SKM-1 treated with dmso at 0.1 percent for 144 hours (cell line): ENCODE data around the gene DPH5.
"Not testable (repeated sequence)": the region's sequence is repeated elsewhere in the genome, so short reads cannot be mapped to it uniquely, and the experiment has no call there.

Source experiments
- DNase-seq: peaks from one replicate; lab custom pipeline; 2025; ENCODE audit not compliant: unreplicated experiment; lab: John Stamatoyannopoulos, UW

DPH5 gene

DNA sequence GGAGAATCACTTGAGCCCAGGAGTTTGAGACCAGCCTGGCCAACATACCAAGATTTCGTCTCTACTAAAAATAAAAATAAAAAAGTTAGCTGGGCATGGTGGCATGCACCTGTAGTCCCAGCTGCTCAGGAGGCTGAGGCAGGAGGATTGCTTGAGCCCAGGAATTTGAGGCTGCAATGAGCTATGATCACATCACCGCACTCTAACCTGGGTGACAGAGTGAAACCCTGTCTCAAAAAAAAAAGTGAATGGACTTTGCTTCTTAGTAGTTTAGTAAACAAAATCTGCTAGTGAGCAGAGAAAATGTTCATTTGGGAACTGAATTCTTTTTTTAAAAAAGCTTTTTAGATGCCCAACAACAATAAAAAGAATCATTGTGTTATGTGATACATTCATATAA, 6.5 kb upstream of the DPH5 start:
- not testable (repeated sequence) for DNase-seq

DNA sequence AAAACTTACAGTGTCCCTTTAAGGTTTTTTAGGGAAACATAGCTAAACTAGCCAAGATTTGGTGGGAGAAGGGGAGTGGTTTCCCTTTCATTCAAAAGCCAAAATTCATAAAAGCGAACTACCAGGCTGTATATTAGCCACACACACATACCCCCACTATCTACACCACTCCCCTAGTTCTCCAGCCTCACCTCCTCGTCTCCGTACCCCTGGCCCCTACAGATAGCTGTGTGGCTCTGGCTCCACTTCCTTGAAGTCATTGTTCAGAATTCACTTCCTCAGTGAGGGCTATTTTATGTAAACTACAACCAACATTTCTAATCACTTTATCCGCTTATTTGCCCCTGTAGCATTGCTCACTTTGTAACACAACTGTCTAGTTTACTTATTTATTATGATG, 5.3 kb upstream of the DPH5 start:
- DNase-seq, result no peak

DNA sequence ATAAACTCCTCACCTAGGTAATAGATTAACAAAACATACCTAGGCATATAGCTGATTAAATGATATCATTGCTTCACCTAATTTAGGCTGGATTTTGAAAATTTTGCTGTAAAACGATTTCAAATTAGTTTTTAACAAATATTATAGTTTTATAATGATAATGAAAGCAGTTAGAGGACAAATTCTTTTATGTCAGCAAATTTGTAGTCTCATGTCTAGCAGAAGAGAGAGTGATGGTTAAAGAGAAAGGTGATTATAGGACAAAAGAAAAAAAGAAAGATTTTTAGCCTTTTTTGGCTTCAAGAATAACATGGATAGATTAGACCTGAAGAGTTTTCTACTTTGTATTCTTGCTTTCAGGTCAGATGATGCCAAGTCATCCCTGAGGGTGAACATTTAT, 3.6 kb upstream of the DPH5 start:
- no peak for DNase-seq

DNA sequence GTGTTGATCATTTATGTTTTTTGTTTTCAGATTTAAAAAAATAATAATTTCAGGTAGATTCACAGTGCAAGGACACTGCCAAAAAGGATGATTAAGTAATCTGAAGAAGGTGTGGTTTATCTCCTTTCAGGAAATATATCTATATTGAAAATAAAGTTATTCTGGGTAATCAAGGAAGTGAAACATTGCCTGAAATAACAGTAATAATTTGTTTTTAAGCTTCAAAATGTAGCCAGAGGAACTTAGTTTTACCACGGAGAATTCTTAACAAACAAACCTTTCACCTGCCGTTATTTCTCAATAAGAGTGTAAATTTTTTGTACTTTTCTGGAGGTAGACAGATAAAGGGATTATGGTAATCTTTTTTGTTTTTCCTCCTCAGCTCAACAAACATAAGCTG, 2.9 kb upstream of the DPH5 start:
- DNase-seq, result no peak

DNA sequence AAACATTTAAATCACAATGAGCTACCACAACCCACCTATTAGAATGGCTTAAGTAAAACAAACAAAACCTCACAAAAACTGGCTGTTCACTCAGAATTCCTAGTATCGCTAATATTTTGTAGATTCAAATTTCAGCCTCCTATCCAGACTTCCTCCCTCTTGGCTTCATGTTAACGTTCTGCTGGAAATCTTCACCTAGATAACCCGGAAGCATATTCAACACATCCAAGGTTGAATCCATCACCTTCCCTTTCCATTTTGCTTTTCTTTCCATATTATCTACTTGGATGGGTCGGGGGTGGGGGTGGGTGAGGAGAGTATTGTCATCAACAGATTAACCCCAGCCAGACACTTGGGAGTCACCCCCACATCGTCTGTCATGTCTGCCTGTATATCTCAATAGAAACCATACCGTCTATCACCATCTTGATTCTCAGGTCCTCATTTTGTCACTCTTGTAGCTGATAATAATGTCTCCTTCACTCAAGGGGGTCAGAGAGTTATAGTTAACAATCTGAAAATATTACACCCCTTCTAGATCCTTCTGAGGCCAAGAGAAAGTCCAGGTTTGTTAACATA, 1.7 kb upstream of the DPH5 start:
- DNase-seq, result no peak

DNA sequence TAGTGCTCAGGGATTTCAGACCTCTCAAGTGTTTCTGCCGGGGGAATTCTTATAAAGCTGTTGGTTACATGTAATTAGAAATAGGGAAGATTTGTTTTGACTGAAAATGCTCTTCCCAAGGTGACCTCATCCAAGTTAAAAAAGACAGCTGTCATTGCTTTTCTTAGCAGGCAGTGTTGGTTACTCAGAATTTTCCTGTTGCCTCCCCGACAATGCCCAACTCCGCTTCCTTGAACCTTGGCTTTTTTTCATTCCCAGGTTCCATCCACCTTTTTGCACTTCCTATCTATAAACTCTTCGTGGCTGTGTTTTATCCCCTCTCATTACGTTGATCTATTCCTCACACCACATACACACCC, 825 bp upstream of the DPH5 start:
- no peak for DNase-seq

DNA sequence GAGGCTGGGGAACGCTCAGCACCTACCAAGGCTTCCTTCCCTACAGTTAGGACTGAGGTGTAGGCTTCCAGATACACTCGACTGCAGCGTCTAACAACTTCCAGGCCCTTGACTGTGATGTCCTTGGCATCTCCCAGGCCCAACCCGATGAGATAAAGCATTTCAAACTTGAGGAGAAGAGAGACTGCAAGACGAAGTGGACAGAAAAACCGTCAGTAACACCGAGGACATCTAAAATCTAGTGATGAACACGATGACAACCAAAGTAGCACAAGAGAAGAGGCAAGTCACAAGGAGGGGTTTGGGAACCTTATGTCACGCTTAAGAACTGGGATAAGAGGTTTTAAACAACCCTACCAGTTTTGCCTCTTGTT, 314 bp downstream of the DPH5 start:
- DNase-seq, result no peak

DNA sequence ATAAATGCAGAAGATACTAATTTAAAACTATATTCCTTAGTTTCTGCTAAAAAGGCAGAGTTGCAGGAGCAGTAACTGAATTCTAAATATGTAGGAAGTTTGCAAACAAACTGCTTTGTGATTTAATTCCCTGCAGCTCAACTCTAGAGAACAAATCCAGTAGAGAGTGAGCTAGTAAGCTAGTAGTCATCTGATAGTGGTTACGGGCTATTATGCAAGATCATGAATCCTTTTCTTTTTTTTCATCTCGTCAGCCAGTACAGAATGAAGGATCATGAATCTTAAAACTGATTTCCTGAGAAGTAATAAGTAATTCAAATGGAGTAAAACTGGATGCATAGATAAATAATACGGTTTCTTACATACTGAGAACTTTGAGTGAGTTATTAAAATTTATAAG, 3.3 kb downstream of the DPH5 start:
- no peak for DNase-seq

DNA sequence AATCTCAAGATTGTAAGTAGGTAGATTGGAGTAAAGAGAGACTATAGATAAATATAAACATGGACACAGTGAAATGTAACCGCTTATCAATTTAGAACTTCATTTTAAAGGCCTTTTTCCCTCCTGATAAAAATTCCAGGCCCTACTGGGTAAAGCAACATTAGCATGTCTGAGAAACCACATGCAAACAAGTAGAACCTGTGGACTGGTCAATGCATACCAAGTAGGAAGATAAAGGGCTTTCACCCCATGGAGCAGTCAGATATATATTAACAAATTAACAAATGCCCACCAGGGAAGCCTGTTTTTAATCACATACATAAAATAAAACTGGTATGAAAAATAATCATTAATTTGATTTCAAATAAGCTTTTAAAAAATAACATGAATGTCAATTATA, 8.1 kb downstream of the DPH5 start:
- DNase-seq, result no peak

DNA sequence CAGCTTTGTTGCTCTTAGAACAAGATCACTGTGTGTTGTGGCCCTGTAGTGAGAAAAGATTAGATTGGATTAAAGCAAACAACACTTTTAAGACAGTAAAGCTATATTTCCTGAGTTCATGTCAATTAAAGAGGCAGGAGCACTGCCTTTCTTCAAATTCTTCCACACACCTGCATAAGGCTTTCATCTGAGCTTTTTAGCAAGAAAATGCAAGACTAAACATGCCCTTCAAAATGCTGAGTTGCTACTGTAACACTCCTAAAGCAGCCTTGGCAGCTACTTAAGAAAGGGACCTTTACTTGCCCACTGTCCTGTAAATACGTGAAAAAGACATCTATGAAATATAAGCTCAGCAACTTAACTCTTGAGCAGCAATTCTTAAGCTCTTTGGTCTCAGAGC, 11.8 kb downstream of the DPH5 start:
- DNase-seq, result no peak

DNA sequence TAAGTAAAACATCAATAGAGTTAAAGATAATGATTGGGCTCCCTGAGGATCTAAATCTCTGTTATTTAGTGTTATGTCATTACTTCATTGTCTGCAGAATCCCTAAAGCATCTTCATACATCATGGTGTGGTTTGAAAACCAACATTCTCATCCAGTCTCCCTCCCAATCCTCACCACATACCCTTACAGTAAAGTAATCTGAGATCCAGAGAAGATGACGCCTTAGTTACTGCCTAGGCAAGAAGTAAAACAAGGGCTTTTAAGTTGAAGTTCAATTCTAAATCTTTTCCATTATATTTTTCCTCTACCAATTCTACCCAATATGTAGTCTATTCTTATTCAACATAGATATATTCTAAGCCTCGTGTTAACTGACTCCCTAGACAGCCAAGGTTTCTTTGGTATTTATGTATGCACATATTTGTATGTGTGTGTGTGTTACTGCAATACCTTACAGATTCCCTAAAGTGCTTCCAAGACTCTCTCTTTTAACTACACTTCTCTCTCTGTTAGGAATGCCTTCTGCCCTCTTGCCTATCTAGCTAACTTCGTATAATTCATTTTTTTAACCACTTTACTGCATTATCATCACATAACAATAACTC, 17.3 kb downstream of the DPH5 start:
- no peak for DNase-seq

DNA sequence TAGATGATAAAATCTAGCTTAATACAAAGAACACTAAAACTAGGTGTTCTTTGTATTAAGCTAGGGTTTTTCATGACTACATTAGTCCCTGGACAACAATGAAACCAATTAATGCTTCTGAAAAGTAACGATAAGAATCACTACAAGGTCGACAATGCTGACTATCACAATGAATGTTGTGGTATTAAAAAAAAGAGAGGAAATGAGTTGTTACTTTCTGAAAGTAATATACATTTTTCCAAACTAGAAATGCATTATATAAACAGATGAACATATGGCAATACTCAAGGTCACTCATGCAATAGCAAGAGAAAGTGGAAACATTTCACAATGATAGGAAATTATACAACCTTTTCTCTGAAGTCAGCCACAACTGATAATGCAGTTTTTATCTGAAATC, 19.0 kb downstream of the DPH5 start:
- no peak for DNase-seq

DNA sequence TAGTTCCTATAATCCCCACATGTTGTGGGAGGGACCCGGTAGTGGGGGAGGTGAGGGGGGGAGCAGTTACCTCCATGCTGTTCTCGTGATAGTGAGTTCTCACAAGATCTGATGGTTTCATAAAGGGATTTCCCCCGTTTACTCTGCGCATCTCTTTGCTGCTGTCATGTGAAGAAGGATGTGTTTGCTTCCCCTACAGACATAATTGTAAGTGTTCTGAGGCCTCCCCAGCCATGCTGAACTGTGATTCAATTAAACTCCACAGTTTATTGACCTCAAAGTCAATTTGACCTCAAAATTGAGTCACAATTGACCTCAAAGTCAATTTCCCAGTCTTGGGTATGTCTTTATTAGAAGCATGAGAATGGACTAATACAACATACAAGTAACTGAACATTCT, 19.7 kb downstream of the DPH5 start:
- no peak for DNase-seq

DNA sequence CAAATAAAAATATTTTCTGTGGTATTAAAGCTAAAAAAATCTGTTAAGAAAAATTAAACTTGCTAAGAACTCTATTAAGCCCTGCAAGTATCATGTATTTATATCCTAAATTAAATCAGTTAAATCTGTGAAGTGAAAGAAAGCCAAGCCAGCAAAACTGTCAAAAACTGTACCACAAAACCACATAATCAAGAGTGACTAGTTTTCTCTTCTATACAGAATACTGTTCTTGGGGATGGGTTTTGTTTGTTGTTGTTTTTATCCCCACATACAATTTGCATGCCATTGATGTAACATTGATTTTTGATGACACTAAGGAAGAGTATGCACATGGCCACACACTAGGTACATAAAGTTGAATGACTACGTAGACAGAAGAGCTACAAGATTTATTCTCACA, 20.4 kb downstream of the DPH5 start:
- DNase-seq, result no peak

DNA sequence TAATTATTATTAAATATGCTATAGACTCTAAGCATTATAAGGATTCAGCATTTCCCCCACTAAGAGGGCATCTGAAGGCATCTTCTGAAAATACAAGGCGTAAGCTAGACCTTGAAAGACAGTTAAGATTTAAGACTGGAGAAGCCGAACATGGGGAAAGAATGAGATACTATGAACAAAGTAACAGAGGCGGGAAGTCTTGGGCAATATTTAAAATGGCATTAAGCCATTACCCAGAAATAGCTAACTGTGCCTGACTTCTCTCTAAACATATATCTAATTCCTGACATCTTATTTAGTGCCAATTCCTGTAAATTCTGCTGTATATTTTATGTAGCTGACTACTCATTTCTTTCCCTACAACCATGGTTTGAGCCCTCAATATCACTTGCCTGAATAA, 20.9 kb downstream of the DPH5 start:
- no peak for DNase-seq

DNA sequence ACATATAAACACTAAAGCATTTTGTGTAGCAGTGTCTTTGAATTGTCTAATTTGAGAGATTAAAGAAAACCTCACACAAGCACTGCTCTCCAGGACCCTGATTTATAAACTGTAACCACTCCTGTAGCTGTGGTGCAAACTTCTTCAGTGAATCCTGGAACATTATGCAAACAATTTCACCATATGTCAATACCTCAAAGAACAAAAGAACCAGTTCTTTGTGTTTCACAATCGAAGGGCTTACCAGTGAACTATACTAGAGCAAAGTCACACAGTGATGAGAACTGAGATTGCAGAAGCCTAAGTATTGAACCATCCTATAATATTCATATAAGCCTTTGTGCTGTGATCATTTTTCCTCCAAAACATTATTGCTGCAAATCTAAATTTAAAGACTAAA, 21.5 kb downstream of the DPH5 start:
- peak; percentile 64 for DNase-seq

DNA sequence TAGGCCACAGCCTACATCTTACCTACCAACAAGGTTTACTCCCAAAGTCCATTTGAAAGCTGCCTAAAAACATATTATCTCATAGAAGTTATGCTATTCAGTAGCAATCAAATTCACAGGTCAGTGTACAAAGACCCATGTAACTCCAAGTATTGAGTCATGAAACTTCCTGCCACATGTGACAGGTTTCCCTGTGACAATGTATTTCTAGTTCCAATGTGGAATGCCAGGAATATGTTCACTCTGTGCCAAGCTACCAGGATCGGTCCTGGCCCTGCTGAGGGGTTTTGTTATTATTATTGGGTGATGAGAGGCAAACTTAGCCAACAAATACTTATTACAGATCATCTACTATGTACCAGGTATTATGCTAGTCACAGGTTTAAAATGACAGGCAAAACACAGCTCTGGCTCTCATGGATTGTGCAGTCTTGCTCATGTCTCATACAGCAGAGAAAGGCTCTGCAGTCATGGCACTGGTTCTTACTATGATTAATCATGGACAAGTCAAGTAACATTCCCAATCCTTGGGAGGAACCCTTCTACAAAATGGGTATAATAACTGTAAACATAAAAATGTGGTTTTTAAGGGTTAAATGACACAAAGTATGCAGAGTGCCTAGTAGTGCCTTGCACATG, 22.5 kb downstream of the DPH5 start:
- DNase-seq, result no peak

DNA sequence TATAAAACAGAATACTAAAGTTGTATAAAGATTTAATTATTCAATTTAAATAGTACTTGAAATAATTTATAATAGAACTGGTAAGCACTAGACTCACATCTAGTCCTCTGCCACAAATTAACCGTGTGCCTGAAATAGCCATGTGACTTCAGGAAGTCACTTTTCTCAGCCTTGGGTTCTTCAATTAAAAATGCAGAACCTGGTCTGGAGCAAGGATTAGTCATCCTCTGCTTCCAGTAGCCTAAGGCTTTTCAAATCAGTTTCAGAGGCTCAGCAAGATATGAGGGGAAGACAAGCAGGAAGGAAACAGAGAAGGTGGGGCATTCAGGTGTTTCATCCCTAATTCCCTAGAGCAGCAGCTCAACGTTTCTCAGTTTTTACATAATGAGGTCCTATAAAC, 23.0 kb downstream of the DPH5 start:
- peak; percentile 70 for DNase-seq

DNA sequence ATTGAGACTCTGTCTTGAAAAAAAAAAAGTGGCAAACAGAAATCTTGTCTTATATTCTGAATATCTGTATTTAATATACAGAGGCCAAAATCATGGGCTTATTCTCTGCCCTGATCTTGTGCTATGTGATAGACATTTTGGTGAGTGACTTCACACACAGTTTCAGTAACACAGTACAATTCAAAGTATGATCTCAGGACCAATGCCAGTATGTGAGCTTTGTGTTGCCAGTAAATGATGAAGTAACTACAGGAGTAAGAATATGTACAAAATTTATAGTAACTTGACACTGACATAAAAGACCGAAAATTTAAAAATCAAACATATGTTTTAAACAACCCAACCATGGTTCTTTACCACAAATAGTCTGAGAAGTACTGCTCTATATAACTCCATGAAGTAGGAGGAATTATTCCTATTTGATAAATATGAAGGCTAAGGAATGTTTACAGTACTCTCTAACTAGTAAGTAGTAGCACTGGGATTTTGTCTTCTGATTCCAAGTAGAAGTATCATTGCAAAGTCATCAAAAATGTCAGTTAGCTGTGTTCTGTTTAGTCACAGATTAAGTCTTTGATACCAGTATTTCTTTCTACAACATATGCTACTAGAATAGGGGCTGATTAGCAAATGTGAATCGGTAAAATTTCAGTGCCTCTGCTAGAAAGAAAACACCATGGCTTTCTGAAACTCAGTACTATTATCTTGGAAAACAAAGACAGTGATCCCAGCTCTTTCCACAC, 25.3 kb downstream of the DPH5 start:
- no peak for DNase-seq

DNA sequence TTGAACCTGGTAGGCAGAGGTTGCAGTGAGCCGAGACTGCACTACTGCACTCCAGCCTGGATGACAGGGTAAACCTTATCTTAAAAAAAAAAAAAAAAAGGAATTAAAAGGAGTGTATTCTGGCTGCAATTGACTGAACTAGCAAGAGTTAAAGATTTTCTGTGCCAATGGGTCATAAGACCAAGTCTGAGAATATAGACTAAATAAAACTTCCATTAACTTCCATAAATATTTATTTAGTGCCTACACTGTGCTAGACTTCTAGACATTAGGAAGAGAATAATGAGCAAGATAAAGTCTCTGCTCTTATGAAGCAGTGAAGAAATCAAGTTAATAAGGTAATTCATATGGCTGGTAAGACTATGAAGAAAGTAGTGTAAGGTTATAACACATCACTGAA, 27.2 kb downstream of the DPH5 start:
- DNase-seq, result no peak

DNA sequence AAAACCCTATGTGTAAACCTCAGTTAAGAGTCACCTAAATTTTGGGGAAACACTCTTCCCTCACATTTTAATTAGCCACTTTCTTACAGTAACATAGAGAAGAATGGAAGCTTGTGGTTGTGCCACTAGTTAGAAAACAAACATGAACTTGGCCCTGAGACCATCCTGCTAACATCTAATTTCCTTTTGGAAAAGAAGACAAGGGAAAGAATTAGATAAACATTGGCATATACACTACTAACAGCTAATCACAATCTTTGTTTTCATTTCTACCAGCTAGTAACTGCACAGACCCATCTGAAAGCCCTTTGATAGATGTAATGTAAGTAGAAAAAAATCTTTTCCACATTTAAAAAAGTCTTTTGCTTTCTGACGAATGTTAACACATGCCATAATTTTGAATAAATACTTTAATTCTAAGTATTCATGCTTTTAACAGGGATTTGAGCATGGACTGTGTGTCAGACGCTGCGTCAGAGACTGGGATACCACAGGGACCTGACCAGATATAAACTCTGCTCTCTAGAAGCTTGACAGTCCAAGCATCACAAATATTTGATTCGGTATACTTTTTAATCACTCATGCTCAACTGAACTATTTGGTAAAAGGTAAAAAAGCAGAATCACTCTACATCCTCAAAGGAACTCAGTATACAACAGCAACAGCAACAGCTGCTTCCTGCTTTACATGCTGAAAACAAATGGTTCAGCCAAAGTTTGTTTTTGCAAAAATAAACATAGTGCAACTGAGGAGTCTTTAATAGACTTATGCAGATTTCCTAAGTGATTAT, 30.2 kb downstream of the DPH5 start:
- no peak for DNase-seq
